Measurements from ENCODE around the gene SYT10. TPM values are rescaled to one million over a fixed set of nuclear protein-coding genes. Genes with fewer than 3 reads are reported as not detected.

SYT10 gene
- total RNA-seq, 1 experiment from 2014 or later: not detected

DNA sequence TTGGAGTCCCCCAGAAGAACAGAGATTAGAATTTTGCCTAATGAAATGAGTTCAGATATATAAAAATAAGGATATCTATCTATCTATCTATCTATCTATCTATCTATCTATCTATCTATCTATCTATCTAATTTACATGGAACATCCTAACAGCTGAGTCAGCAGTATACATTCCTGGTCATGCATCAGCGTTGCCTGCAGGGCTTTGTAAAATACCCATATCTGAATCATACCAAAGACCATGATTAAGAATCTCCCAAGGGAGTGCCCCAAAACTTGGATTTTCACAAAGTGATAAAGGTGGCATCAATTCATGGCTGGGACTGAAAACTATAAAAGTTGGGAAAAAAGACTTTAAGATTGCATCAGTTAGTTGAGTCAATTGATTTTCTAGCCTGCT, 32.7 kb upstream of the SYT10 start:
- H3K4me3 ChIP-seq (ENCODE audit: low read depth, low read length): no peak overlapping the region
- Mint-ChIP-seq H3K9me3 (ENCODE audit: unreplicated experiment) (no peaks in the 10 kb centered on the region), H3K27me3 (ENCODE audit: insufficient read depth, unreplicated experiment) (no peaks in the 10 kb centered on the region), H3K4me1 (ENCODE audit: low read depth, unreplicated experiment) (no peaks in the 10 kb centered on the region), H3K27ac (ENCODE audit: unreplicated experiment) (no peak overlapping the region), H3K4me3 (ENCODE audit: unreplicated experiment) (no peak overlapping the region), H3K36me3 (ENCODE audit: insufficient read depth, unreplicated experiment) (no peaks in the 10 kb centered on the region)
- no peak for TF ChIP-seq CTCF (IDR thresholded peaks at IDR 0.05; ENCODE audit: insufficient read depth in 1 of 2, low read depth in 1 of 2, low read length in 1 of 2, severe bottlenecking in 1 of 2, unreplicated experiment in 1 of 2)
- no peak for DNase-seq
- H3K4me1 ChIP-seq: no peaks in the 10 kb centered on the region
- H3K27me3 ChIP-seq (replicated peaks; ENCODE audit: control insufficient read depth, insufficient read depth, low read length): no peaks in the 10 kb centered on the region
- intact Hi-C loops (cut with micrococcal nuclease; ENCODE audit: unreplicated experiment): no loop called here
- ChIA-PET POLR2A (no interaction called here), CTCF (no interaction called here)
- no peaks in the 10 kb centered on the region for H3K9me3 ChIP-seq
- no TSS peak for BruUV-seq (replicated peaks)
- H3K36me3 ChIP-seq (ENCODE audit: control insufficient read depth, insufficient read depth, low read length): no peaks in the 10 kb centered on the region

DNA sequence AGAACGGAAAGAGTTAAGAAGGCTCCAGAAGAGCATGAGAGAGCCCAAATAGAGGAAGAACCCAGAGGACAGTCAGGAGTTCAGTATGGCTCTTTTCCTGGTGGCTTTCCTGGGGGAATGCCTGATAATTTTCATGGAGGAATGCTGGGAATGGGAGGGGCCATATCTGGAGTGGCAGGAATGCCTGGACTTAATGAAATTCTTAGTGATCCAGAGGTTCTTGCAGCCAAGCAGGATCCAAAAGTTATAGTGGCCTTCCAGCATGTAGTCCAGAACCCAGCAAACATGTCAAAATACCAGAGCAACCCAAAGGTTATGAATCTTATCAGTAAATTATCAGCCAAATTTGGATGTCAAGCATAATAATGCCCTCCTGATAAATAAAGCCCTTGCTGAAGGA, 15.5 kb upstream of the SYT10 start:
- H3K4me3 Mint-ChIP-seq (ENCODE audit: unreplicated experiment): no peak overlapping the region
- H3K36me3 Mint-ChIP-seq (ENCODE audit: insufficient read depth, unreplicated experiment): no peaks in the 10 kb centered on the region
- POLR2A ChIA-PET: no interaction called here

GRCh38 chr12:33450480-33450879, 10.9 kb upstream of the SYT10 start:
- H3K27me3 Mint-ChIP-seq (ENCODE audit: insufficient read depth, unreplicated experiment): no peaks in the 10 kb centered on the region
- Histone ChIP-seq H3K4me3 (ENCODE audit: low read depth, low read length) (no peak overlapping the region), H3K36me3 (ENCODE audit: control insufficient read depth, insufficient read depth, low read length) (no peaks in the 10 kb centered on the region), H3K9me3 (no peaks in the 10 kb centered on the region), H3K27me3 (replicated peaks; ENCODE audit: control insufficient read depth, insufficient read depth, low read length) (no peaks in the 10 kb centered on the region), H3K4me1 (no peaks in the 10 kb centered on the region)
- no peak for DNase-seq
- intact Hi-C loops (cut with micrococcal nuclease; ENCODE audit: unreplicated experiment): no loop called here
- POLR2A ChIA-PET: no interaction called here
- no peak for TF ChIP-seq CTCF (IDR thresholded peaks at IDR 0.05; ENCODE audit: insufficient read depth in 1 of 2, low read depth in 1 of 2, low read length in 1 of 2, severe bottlenecking in 1 of 2, unreplicated experiment in 1 of 2)
- H3K36me3 Mint-ChIP-seq (ENCODE audit: insufficient read depth, unreplicated experiment): no peaks in the 10 kb centered on the region
- H3K4me3 Mint-ChIP-seq (ENCODE audit: unreplicated experiment): no peak overlapping the region
- H3K4me1 Mint-ChIP-seq (ENCODE audit: low read depth, unreplicated experiment): peaks cover 6% of the 10 kb centered on the region
- CTCF ChIA-PET: no interaction called here
- no peaks in the 10 kb centered on the region for H3K9me3 Mint-ChIP-seq (ENCODE audit: unreplicated experiment)
- no peak overlapping the region for H3K27ac Mint-ChIP-seq (ENCODE audit: unreplicated experiment)
- BruUV-seq (replicated peaks): no TSS peak

More for the DNA sequence above, 15.5 kb upstream of the SYT10 start:
- H3K4me1 Mint-ChIP-seq (ENCODE audit: low read depth, unreplicated experiment): peaks cover 6% of the 10 kb centered on the region
- no peaks in the 10 kb centered on the region for H3K9me3 ChIP-seq
- no peak overlapping the region for H3K4me3 ChIP-seq (ENCODE audit: low read depth, low read length)
- DNase-seq: no peak
- H3K9me3 Mint-ChIP-seq (ENCODE audit: unreplicated experiment): no peaks in the 10 kb centered on the region
- TF ChIP-seq CTCF (IDR thresholded peaks at IDR 0.05; ENCODE audit: insufficient read depth in 1 of 2, low read depth in 1 of 2, low read length in 1 of 2, severe bottlenecking in 1 of 2, unreplicated experiment in 1 of 2): no peak
- no peaks in the 10 kb centered on the region for H3K4me1 ChIP-seq
- H3K27me3 ChIP-seq (replicated peaks; ENCODE audit: control insufficient read depth, insufficient read depth, low read length): no peaks in the 10 kb centered on the region
- CTCF ChIA-PET: no interaction called here
- intact Hi-C loops (cut with micrococcal nuclease; ENCODE audit: unreplicated experiment): no loop called here
- no peaks in the 10 kb centered on the region for H3K27me3 Mint-ChIP-seq (ENCODE audit: insufficient read depth, unreplicated experiment)
- BruUV-seq (replicated peaks): no TSS peak
- H3K27ac Mint-ChIP-seq (ENCODE audit: unreplicated experiment): no peak overlapping the region
- no peaks in the 10 kb centered on the region for H3K36me3 ChIP-seq (ENCODE audit: control insufficient read depth, insufficient read depth, low read length)

Data from Caco-2 (cell line).